HG03103 (cell line): ENCODE data around the gene NPIPB12.
"Not testable (repeated sequence)": the region's sequence is repeated elsewhere in the genome, so short reads cannot be mapped to it uniquely, and the experiment has no call there.

Source experiments
- ATAC-seq: cut with Tn5 transposase; IDR thresholded peaks from one replicate; pipeline ENCODE4 v1.9.1; 2021; ENCODE audit warnings: low read depth; ENCODE audit not compliant: unreplicated experiment

The NPIPB12 gene

GRCh38 chr16:29506308-29506707 lies at the start of gene NPIPB12:
NPIPB12 (minus strand) TSS chr16:29506408.
- ATAC-seq, result not testable (repeated sequence)

GRCh38 chr16:29521520-29521919 lies 15.3 kb upstream of the NPIPB12 start:
- ATAC-seq, result not testable (repeated sequence)

GRCh38 chr16:29482276-29482675 lies 23.9 kb downstream of the NPIPB12 start:
- ATAC-seq, result not testable (repeated sequence)

GRCh38 chr16:29472065-29472464 lies 34.1 kb downstream of the NPIPB12 start:
- ATAC-seq, result not testable (repeated sequence)

GRCh38 chr16:29469660-29470059 lies 36.5 kb downstream of the NPIPB12 start:
- not testable (repeated sequence) for ATAC-seq

GRCh38 chr16:29467654-29468366 lies 38.4 kb downstream of the NPIPB12 start:
- ATAC-seq, result not testable (repeated sequence)

- ATAC-seq, result not testable (repeated sequence)
Measured at GRCh38 chr16:29466904-29467303, 39.3 kb downstream of the NPIPB12 start.

- not testable (repeated sequence) for ATAC-seq
Measured at GRCh38 chr16:29465985-29466824, 40.0 kb downstream of the NPIPB12 start.

GRCh38 chr16:29460647-29461030 lies 45.6 kb downstream of the NPIPB12 start:
- not testable (repeated sequence) for ATAC-seq

GRCh38 chr16:29459706-29460646 lies 46.2 kb downstream of the NPIPB12 start, which contains the start of gene SULT1A4:
SULT1A4 (plus strand) TSS chr16:29459913; CDS start chr16:29461386, 1,473 bp downstream.
- not testable (repeated sequence) for ATAC-seq

GRCh38 chr16:29457660-29458059 lies 48.5 kb downstream of the NPIPB12 start:
- ATAC-seq, result not testable (repeated sequence)

GRCh38 chr16:29454828-29455227 lies 51.4 kb downstream of the NPIPB12 start:
- peak; percentile 52 for ATAC-seq

GRCh38 chr16:29454269-29454668 lies 51.9 kb downstream of the NPIPB12 start, which contains the start of the genes BOLA2 and SLX1B:
BOLA2 (minus strand) TSS chr16:29454351; CDS start chr16:29454253, 98 bp downstream.
SLX1B (plus strand) TSS chr16:29454533.
- peak; percentile 73 for ATAC-seq

GRCh38 chr16:29453754-29454153 lies 52.5 kb downstream of the NPIPB12 start:
- peak; percentile 13 for ATAC-seq
